ENCODE data around the gene SH2D1B.

GRCh38 chr1:162365284-162366020 is 46.5 kb downstream of the SH2D1B start:
- TF ChIP-seq SREBF2 (IDR thresholded peaks at IDR 0.05; ENCODE audit: low read length) (no peak), CTCF (IDR thresholded peaks at IDR 0.05 in 2 of 3, conservative IDR thresholded peaks at IDR 0.05 in 1 of 3; ENCODE audit: control insufficient read depth in 2 of 3, extremely low read depth in 1 of 3, insufficient read depth in 1 of 3, low read depth in 3 of 3, low read length in 3 of 3) (no peak), IKZF2 (IDR thresholded peaks at IDR 0.05) (no peak), MEF2A (IDR thresholded peaks at IDR 0.05; ENCODE audit: insufficient read depth, low read depth, low read length) (no peak), HCFC1 (IDR thresholded peaks at IDR 0.05; ENCODE audit: low read length) (no peak), NFXL1 (IDR thresholded peaks at IDR 0.05; ENCODE audit: borderline replicate concordance) (no peak), POLR2AphosphoS2 (IDR thresholded peaks at IDR 0.05; ENCODE audit: low read depth, low read length) (no peak), BCL11A (IDR thresholded peaks at IDR 0.05; ENCODE audit: low read depth, low read length) (no peak)
